Measurements from ENCODE around the gene DNASE1L3.
"Not testable (repeated sequence)": the region's sequence is repeated elsewhere in the genome, so short reads cannot be mapped to it uniquely, and the experiment has no call there.

The DNASE1L3 gene

GRCh38 chr3:58210761-58211460 is at the start of gene DNASE1L3:
TSS of gene DNASE1L3 (minus strand) at chr3:58210972. CDS start at chr3:58210906, 66 bp downstream.
- no peak for DNase-seq (ENCODE audit: low read depth)

GRCh38 chr3:58260261-58260731 is 49.5 kb upstream of the DNASE1L3 start:
- no peak for DNase-seq (ENCODE audit: low read depth)

- no peak for DNase-seq (ENCODE audit: low read depth)
Measured at GRCh38 chr3:58258392-58259055, 47.8 kb upstream of the DNASE1L3 start.

- DNase-seq (ENCODE audit: low read depth) = no peak
Measured at GRCh38 chr3:58256511-58256910, 45.7 kb upstream of the DNASE1L3 start.

- no peak for DNase-seq (ENCODE audit: low read depth)
Measured at GRCh38 chr3:58256061-58256460, 45.3 kb upstream of the DNASE1L3 start.

GRCh38 chr3:58254144-58254543 is 43.4 kb upstream of the DNASE1L3 start:
- no peak for DNase-seq (ENCODE audit: low read depth)

- DNase-seq (ENCODE audit: low read depth) = no peak
Measured at GRCh38 chr3:58251631-58252035, 40.9 kb upstream of the DNASE1L3 start.

- no peak for DNase-seq (ENCODE audit: low read depth)
Measured at GRCh38 chr3:58250093-58250707, 39.4 kb upstream of the DNASE1L3 start.

- DNase-seq (ENCODE audit: low read depth) = no peak
Measured at GRCh38 chr3:58249358-58250092, 38.8 kb upstream of the DNASE1L3 start.

GRCh38 chr3:58246148-58247047 is 35.6 kb upstream of the DNASE1L3 start:
- DNase-seq (ENCODE audit: low read depth) = no peak

GRCh38 chr3:58243976-58244585 is 33.3 kb upstream of the DNASE1L3 start:
- DNase-seq (ENCODE audit: low read depth) = no peak

GRCh38 chr3:58242860-58243259 is 32.1 kb upstream of the DNASE1L3 start:
- DNase-seq (ENCODE audit: low read depth) = not testable (repeated sequence)

GRCh38 chr3:58242340-58242739 is 31.6 kb upstream of the DNASE1L3 start:
- DNase-seq (ENCODE audit: low read depth) = no peak

- no peak for DNase-seq (ENCODE audit: low read depth)
Measured at GRCh38 chr3:58241306-58242044, 30.7 kb upstream of the DNASE1L3 start.

GRCh38 chr3:58238830-58239229 is 28.1 kb upstream of the DNASE1L3 start:
- no peak for DNase-seq (ENCODE audit: low read depth)

GRCh38 chr3:58237941-58238681 is 27.3 kb upstream of the DNASE1L3 start:
- peak; percentile 23 for DNase-seq (ENCODE audit: low read depth)

GRCh38 chr3:58237238-58237940 is 26.6 kb upstream of the DNASE1L3 start, which contains the start of gene ABHD6:
TSS of gene ABHD6 (plus strand) at chr3:58237792. CDS start at chr3:58256587, 18,795 bp downstream.
- peak; percentile 64 for DNase-seq (ENCODE audit: low read depth)

GRCh38 chr3:58236527-58237237 is 25.9 kb upstream of the DNASE1L3 start:
- DNase-seq (ENCODE audit: low read depth) = no peak

Measured in stimulated activated CD4-positive, alpha-beta T cell treated with anti-CD3 and anti-CD28 coated beads, Interleukin-2, amount 100 ng/mL, for 4 hours (primary cell).